Measurements from ENCODE around the gene LINC00632. TPM values are rescaled to one million over a fixed set of nuclear protein-coding genes. Genes with fewer than 3 reads are reported as not detected.
A peak's percentile ranks its signal among the peaks of the same experiment; 100 is the strongest.

LINC00632 gene
- total and polyA plus RNA-seq, 2 experiments from 2014 or later = 17.7 to 40.7 TPM

- in situ Hi-C loops (cut with MboI) = no loop called here
- H3K4me1 ChIP-seq (ENCODE audit: insufficient read depth) = no peaks in the 10 kb centered on the region
- H3K9me2 ChIP-seq (ENCODE audit: insufficient read depth) = no peaks in the 10 kb centered on the region
- WGBS, 2 experiments (ENCODE audit: low coverage in 1 of 2, low lambda C conversion rate in 2 of 2, missing lambda C conversion rate in 2 of 2) = 3% methylated on average over 4 to 6 of the region's 6 CpGs
- no peaks in the 10 kb centered on the region for H3F3A ChIP-seq (ENCODE audit: insufficient read depth)
- H3K27me3 ChIP-seq (replicated peaks; ENCODE audit: insufficient read depth) = no peaks in the 10 kb centered on the region
- H3K79me2 ChIP-seq (ENCODE audit: insufficient read depth) = no peaks in the 10 kb centered on the region
- no peak overlapping the region for H3K9ac ChIP-seq
- no peak overlapping the region for H3K27ac ChIP-seq
- H4K20me1 ChIP-seq (ENCODE audit: insufficient read depth) = no peaks in the 10 kb centered on the region
- H3K4me3 ChIP-seq = no peak overlapping the region
- DNase-seq = peak; percentile 54
- no peak overlapping the region for H2AFZ ChIP-seq
- TF ChIP-seq EZH2phosphoT487 (IDR thresholded peaks at IDR 0.05; ENCODE audit: insufficient read depth, low read depth) = no peak
- TF ChIP-seq EZH2 (IDR thresholded peaks at IDR 0.05; ENCODE audit: insufficient read depth, poor library complexity, severe bottlenecking) = no peak
- H3K36me3 ChIP-seq (ENCODE audit: low read depth) = no peaks in the 10 kb centered on the region
- no peak overlapping the region for H3K4me2 ChIP-seq (ENCODE audit: unreplicated experiment)
- no peaks in the 10 kb centered on the region for H3K9me3 ChIP-seq (ENCODE audit: low read depth)
Observed at GRCh38 chrX:140815868-140816267, 106.3 kb downstream of the LINC00632 start.

DNA sequence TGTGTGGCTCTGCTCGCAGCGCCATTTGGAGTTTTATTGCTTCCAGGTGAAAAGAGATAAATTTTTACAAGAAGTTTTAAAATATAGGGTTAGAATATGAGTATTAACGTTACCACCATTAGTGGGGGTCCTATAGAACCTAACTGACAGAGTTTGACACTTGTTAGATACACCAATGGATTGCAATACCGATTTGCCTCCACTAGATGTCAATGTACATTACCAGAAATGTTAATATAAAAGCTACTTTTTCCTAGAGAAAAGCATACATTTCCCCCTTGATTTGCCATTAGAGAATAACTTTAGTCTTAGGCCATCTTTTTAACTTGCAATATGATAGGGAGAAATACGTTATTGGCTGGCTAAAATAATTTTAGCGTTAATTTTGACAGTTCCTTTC, 108.4 kb downstream of the LINC00632 start:
- Histone ChIP-seq H3K4me2 (ENCODE audit: unreplicated experiment) (no peak overlapping the region), H3K27ac (no peak overlapping the region), H3F3A (ENCODE audit: insufficient read depth) (no peaks in the 10 kb centered on the region), H3K9me2 (ENCODE audit: insufficient read depth) (no peaks in the 10 kb centered on the region), H3K9ac (no peak overlapping the region), H3K27me3 (replicated peaks; ENCODE audit: insufficient read depth) (no peaks in the 10 kb centered on the region), H4K20me1 (ENCODE audit: insufficient read depth) (no peaks in the 10 kb centered on the region), H3K4me3 (no peak overlapping the region), H3K79me2 (ENCODE audit: insufficient read depth) (no peaks in the 10 kb centered on the region), H3K36me3 (ENCODE audit: low read depth) (no peaks in the 10 kb centered on the region), H2AFZ (no peak overlapping the region), H3K9me3 (ENCODE audit: low read depth) (no peaks in the 10 kb centered on the region), H3K4me1 (ENCODE audit: insufficient read depth) (no peaks in the 10 kb centered on the region)
- in situ Hi-C loops (cut with MboI) = no loop called here
- TF ChIP-seq EZH2phosphoT487 (IDR thresholded peaks at IDR 0.05; ENCODE audit: insufficient read depth, low read depth) = no peak
- no peak for TF ChIP-seq EZH2 (IDR thresholded peaks at IDR 0.05; ENCODE audit: insufficient read depth, poor library complexity, severe bottlenecking)
- peak; percentile 32 for DNase-seq
- 11 to 13% methylated on average over 6 of the region's 6 CpGs for WGBS, 2 experiments (ENCODE audit: low coverage in 1 of 2, low lambda C conversion rate in 2 of 2, missing lambda C conversion rate in 2 of 2)

DNA sequence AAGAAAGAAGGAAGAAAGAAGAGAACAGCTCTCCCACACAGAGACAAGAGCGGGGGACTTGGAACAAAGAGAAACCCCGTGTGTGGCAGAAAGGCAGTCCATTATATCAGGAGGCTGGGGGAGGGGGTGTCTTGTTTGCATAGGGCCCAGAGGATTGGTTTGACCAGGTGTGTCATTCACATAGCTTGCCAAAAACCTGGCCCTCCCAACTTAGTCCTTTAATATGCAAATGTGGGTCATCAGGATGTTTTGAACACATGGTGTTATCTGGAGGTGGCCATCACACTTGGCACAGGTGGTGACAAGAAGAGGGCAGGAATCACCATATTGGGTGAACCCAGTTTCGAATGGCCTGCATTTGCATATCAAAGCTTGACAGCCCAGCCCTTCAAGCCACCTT, 111.7 kb downstream of the LINC00632 start:
- in situ Hi-C loops (cut with MboI) = no loop called here
- DNase-seq = no peak
- Histone ChIP-seq H3K4me2 (ENCODE audit: unreplicated experiment) (no peak overlapping the region), H3K36me3 (ENCODE audit: low read depth) (no peaks in the 10 kb centered on the region), H3K27me3 (replicated peaks; ENCODE audit: insufficient read depth) (no peaks in the 10 kb centered on the region), H2AFZ (no peak overlapping the region), H3K4me3 (no peak overlapping the region), H3K9me2 (ENCODE audit: insufficient read depth) (no peaks in the 10 kb centered on the region), H3K9ac (no peak overlapping the region), H3K4me1 (ENCODE audit: insufficient read depth) (no peaks in the 10 kb centered on the region), H3F3A (ENCODE audit: insufficient read depth) (no peaks in the 10 kb centered on the region), H3K9me3 (ENCODE audit: low read depth) (no peaks in the 10 kb centered on the region), H3K79me2 (ENCODE audit: insufficient read depth) (no peaks in the 10 kb centered on the region), H3K27ac (no peak overlapping the region), H4K20me1 (ENCODE audit: insufficient read depth) (no peaks in the 10 kb centered on the region)
- TF ChIP-seq EZH2phosphoT487 (IDR thresholded peaks at IDR 0.05; ENCODE audit: insufficient read depth, low read depth) = no peak
- no peak for TF ChIP-seq EZH2 (IDR thresholded peaks at IDR 0.05; ENCODE audit: insufficient read depth, poor library complexity, severe bottlenecking)
- WGBS, 2 experiments (ENCODE audit: low coverage in 1 of 2, low lambda C conversion rate in 2 of 2, missing lambda C conversion rate in 2 of 2) = 22 to 27% methylated on average over 3 of the region's 3 CpGs

GRCh38 chrX:140822184-140822583, 112.6 kb downstream of the LINC00632 start:
- H3K4me3 ChIP-seq = no peak overlapping the region
- WGBS, 2 experiments (ENCODE audit: low coverage in 1 of 2, low lambda C conversion rate in 2 of 2, missing lambda C conversion rate in 2 of 2) = 18 to 32% methylated on average over 1 of the region's 1 CpG
- no peaks in the 10 kb centered on the region for H3K36me3 ChIP-seq (ENCODE audit: low read depth)
- H3K27me3 ChIP-seq (replicated peaks; ENCODE audit: insufficient read depth) = no peaks in the 10 kb centered on the region
- no peaks in the 10 kb centered on the region for H3K9me2 ChIP-seq (ENCODE audit: insufficient read depth)
- TF ChIP-seq EZH2 (IDR thresholded peaks at IDR 0.05; ENCODE audit: insufficient read depth, poor library complexity, severe bottlenecking) = no peak
- TF ChIP-seq EZH2phosphoT487 (IDR thresholded peaks at IDR 0.05; ENCODE audit: insufficient read depth, low read depth) = no peak
- no peak overlapping the region for H3K27ac ChIP-seq
- in situ Hi-C loops (cut with MboI) = no loop called here
- no peak overlapping the region for H2AFZ ChIP-seq
- no peaks in the 10 kb centered on the region for H3K9me3 ChIP-seq (ENCODE audit: low read depth)
- H3K4me2 ChIP-seq (ENCODE audit: unreplicated experiment) = no peak overlapping the region
- H3K9ac ChIP-seq = no peak overlapping the region
- DNase-seq = no peak
- H4K20me1 ChIP-seq (ENCODE audit: insufficient read depth) = no peaks in the 10 kb centered on the region
- no peaks in the 10 kb centered on the region for H3K79me2 ChIP-seq (ENCODE audit: insufficient read depth)
- H3F3A ChIP-seq (ENCODE audit: insufficient read depth) = no peaks in the 10 kb centered on the region
- no peaks in the 10 kb centered on the region for H3K4me1 ChIP-seq (ENCODE audit: insufficient read depth)

GRCh38 chrX:140822861-140823260, 113.3 kb downstream of the LINC00632 start:
- no peak overlapping the region for H3K4me3 ChIP-seq
- no peak for DNase-seq
- no peaks in the 10 kb centered on the region for H3K9me3 ChIP-seq (ENCODE audit: low read depth)
- no peak overlapping the region for H2AFZ ChIP-seq
- no peak overlapping the region for H3K27ac ChIP-seq
- no peaks in the 10 kb centered on the region for H4K20me1 ChIP-seq (ENCODE audit: insufficient read depth)
- no peaks in the 10 kb centered on the region for H3K79me2 ChIP-seq (ENCODE audit: insufficient read depth)
- no peaks in the 10 kb centered on the region for H3K4me1 ChIP-seq (ENCODE audit: insufficient read depth)
- no peak overlapping the region for H3K4me2 ChIP-seq (ENCODE audit: unreplicated experiment)
- H3K36me3 ChIP-seq (ENCODE audit: low read depth) = no peaks in the 10 kb centered on the region
- no peak overlapping the region for H3K9ac ChIP-seq
- in situ Hi-C loops (cut with MboI) = no loop called here
- WGBS, 2 experiments (ENCODE audit: low coverage in 1 of 2, low lambda C conversion rate in 2 of 2, missing lambda C conversion rate in 2 of 2) = 10 to 11% methylated on average over 3 of the region's 3 CpGs
- H3F3A ChIP-seq (ENCODE audit: insufficient read depth) = no peaks in the 10 kb centered on the region
- no peaks in the 10 kb centered on the region for H3K9me2 ChIP-seq (ENCODE audit: insufficient read depth)
- H3K27me3 ChIP-seq (replicated peaks; ENCODE audit: insufficient read depth) = no peaks in the 10 kb centered on the region
- no peak for TF ChIP-seq EZH2phosphoT487 (IDR thresholded peaks at IDR 0.05; ENCODE audit: insufficient read depth, low read depth)
- TF ChIP-seq EZH2 (IDR thresholded peaks at IDR 0.05; ENCODE audit: insufficient read depth, poor library complexity, severe bottlenecking) = no peak
